MM.1S (cell line): ENCODE results near the gene LEUTX.

Experiments used
- DNase-seq: peaks from one replicate; pipeline ENCODE4 v3.0.0-alpha.2; 2015
- H2AFZ ChIP-seq: fragments of 300-600 bp; sonication (generic); 2 replicates; pipeline ENCODE4 v1.6.0; 2016; ENCODE audit warnings: antibody characterized with exemption, low read length
- H3F3A ChIP-seq: fragments of 300-600 bp; sonication (generic); 2 replicates; pipeline ENCODE4 v1.6.1; 2016; ENCODE audit warnings: mild to moderate bottlenecking, antibody characterized with exemption, low read length, moderate library complexity, mixed read lengths; ENCODE audit not compliant: insufficient read depth
- H3K27ac ChIP-seq: fragments of 300-600 bp; sonication (generic); 2 replicates; pipeline ENCODE4 v1.5.1; 2016; ENCODE audit warnings: mild to moderate bottlenecking, low read length
- H3K27me3 ChIP-seq: fragments of 300-600 bp; sonication (generic); replicated peaks from 2 replicates; pipeline ENCODE4 v1.6.0; 2016; ENCODE audit warnings: low read length; ENCODE audit not compliant: insufficient read depth
- H3K36me3 ChIP-seq: fragments of 300-600 bp; sonication (generic); replicated peaks from 2 replicates; pipeline ENCODE4 v1.6.1; 2016; ENCODE audit warnings: mild to moderate bottlenecking, low read length, mixed read lengths; ENCODE audit not compliant: insufficient read depth
- H3K4me1 ChIP-seq: fragments of 300-600 bp; sonication (generic); 2 replicates; pipeline ENCODE4 v1.6.1; 2016; ENCODE audit warnings: low read length, mixed read lengths
- H3K4me2 ChIP-seq: fragments of 300-600 bp; sonication (generic); 2 replicates; pipeline ENCODE4 v1.6.0; 2016; ENCODE audit warnings: low read depth, low read length
- H3K4me3 ChIP-seq: fragments of 300-600 bp; sonication (generic); 2 replicates; pipeline ENCODE4 v1.5.1; 2016; ENCODE audit warnings: low read length, mixed read lengths
- H3K79me2 ChIP-seq: fragments of 300-600 bp; sonication (generic); 2 replicates; pipeline ENCODE4 v1.6.1; 2016; ENCODE audit warnings: mixed run types, low read length, mixed read lengths
- H3K9ac ChIP-seq: fragments of 300-600 bp; sonication (generic); 2 replicates; pipeline ENCODE4 v1.6.1; 2016; ENCODE audit warnings: low read length, mixed read lengths
- H3K9me2 ChIP-seq: fragments of 300-600 bp; sonication (generic); replicated peaks from 2 replicates; pipeline ENCODE4 v1.6.1; 2016; ENCODE audit warnings: mild to moderate bottlenecking, low read length, mixed read lengths; ENCODE audit not compliant: insufficient read depth
- H3K9me3 ChIP-seq: fragments of 300-600 bp; sonication (generic); replicated peaks from 2 replicates; pipeline ENCODE4 v1.6.1; 2016; ENCODE audit warnings: mild to moderate bottlenecking, low read length, mixed read lengths; ENCODE audit not compliant: insufficient read depth
- H4K20me1 ChIP-seq: fragments of 300-600 bp; sonication (generic); 2 replicates; pipeline ENCODE4 v1.6.1; 2016; ENCODE audit warnings: mild to moderate bottlenecking, low read length, moderate library complexity, mixed read lengths; ENCODE audit not compliant: insufficient read depth
- CTCF ChIP-seq: fragments of 300-600 bp; sonication (generic); IDR thresholded peaks from 2 replicates; pipeline ENCODE4 v1.5.1; 2016; ENCODE audit warnings: antibody characterized with exemption, low read length, mixed read lengths
- EZH2 ChIP-seq: fragments of 300-600 bp; sonication (generic); optimal IDR thresholded peaks from 2 replicates; pipeline ENCODE3; 2017; ENCODE audit warnings: low read depth, mild to moderate bottlenecking, antibody characterized with exemption, low read length, mixed read lengths
- EZH2phosphoT487 ChIP-seq: fragments of 300-600 bp; sonication (generic); IDR thresholded peaks from 2 replicates; pipeline ENCODE4 v1.6.1; 2018; ENCODE audit warnings: antibody characterized with exemption, low read length

Gene LEUTX

GRCh38 chr19:39795001-39795400 is 16.3 kb downstream of the LEUTX start:
- Histone ChIP-seq H4K20me1 (no peaks in the 10 kb centered on the region), H3K4me3 (no peak overlapping the region), H3K27ac (no peak overlapping the region), H3K4me2 (peak overlapping the region; percentile 31; the same call in 1 of the 2 replicates), H3K79me2 (no peaks in the 10 kb centered on the region), H3K4me1 (peaks cover 13% of the 10 kb centered on the region; the same call in 1 of the 2 replicates), H3K36me3 (no peaks in the 10 kb centered on the region), H3K27me3 (0 out of 2 replicates have a peak, but pooled peaks cover 3% of the 10 kb centered on the region), H3K9ac (no peak overlapping the region), H3K9me3 (no peaks in the 10 kb centered on the region), H3K9me2 (no peaks in the 10 kb centered on the region), H2AFZ (no peak overlapping the region), H3F3A (peaks cover 6% of the 10 kb centered on the region)
- TF ChIP-seq EZH2 (no peak), EZH2phosphoT487 (no peak), CTCF (no peak)
- peak; percentile 80 for DNase-seq

DNA sequence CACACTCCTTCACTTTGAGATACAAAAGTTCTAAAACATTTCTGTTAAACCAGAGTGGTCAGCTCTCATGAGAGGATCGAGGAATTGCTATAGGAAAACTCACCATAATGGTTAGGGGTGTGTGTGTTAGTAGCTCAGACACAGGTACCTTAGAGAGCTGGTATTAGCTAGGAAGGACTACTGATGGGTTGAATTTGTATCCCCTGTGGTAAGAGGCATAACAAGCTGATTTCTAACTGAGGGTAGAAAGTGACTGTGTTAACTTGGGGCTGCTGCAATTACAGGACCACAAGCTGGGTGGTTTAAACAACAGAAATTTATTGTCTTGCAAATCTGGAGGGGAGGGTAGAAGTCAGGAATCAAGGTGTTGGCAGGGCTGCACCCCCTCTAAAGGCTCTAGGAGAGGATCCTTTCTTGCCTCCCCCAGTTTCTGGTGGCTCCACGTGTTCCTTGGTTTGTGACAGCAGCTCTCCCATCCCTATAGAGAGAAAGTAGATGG is 17.4 kb downstream of the LEUTX start:
- no peaks in the 10 kb centered on the region for H3K9me3 ChIP-seq
- no peaks in the 10 kb centered on the region for H3K36me3 ChIP-seq
- no peak overlapping the region for H2AFZ ChIP-seq
- H3F3A ChIP-seq: peaks cover 6% of the 10 kb centered on the region
- DNase-seq: no peak
- H3K9me2 ChIP-seq: no peaks in the 10 kb centered on the region
- H3K27me3 ChIP-seq: 0 out of 2 replicates have a peak, but pooled peaks cover 3% of the 10 kb centered on the region
- no peak overlapping the region for H3K27ac ChIP-seq
- H3K4me3 ChIP-seq: no peak overlapping the region
- no peaks in the 10 kb centered on the region for H3K79me2 ChIP-seq
- no peak overlapping the region for H3K9ac ChIP-seq
- no peaks in the 10 kb centered on the region for H4K20me1 ChIP-seq
- no peak overlapping the region for H3K4me2 ChIP-seq
- TF ChIP-seq CTCF (no peak), EZH2phosphoT487 (no peak)
- H3K4me1 ChIP-seq: peaks cover 13% of the 10 kb centered on the region; the same call in 1 of the 2 replicates

- Histone ChIP-seq H3K27ac (no peak overlapping the region), H3K4me2 (no peak overlapping the region), H3K4me1 (peaks cover 13% of the 10 kb centered on the region; the same call in 1 of the 2 replicates), H3K9ac (no peak overlapping the region), H3F3A (peaks cover 6% of the 10 kb centered on the region), H3K79me2 (no peaks in the 10 kb centered on the region), H3K36me3 (no peaks in the 10 kb centered on the region), H3K4me3 (no peak overlapping the region), H3K27me3 (0 out of 2 replicates have a peak, but pooled peaks cover 3% of the 10 kb centered on the region), H4K20me1 (no peaks in the 10 kb centered on the region), H3K9me2 (no peaks in the 10 kb centered on the region), H3K9me3 (no peaks in the 10 kb centered on the region), H2AFZ (no peak overlapping the region)
- no peak for DNase-seq
- TF ChIP-seq CTCF (no peak), EZH2 (no peak), EZH2phosphoT487 (no peak)
Measured at GRCh38 chr19:39797083-39797482, 18.4 kb downstream of the LEUTX start.
